ENCODE data around the gene TMEM176A.

The TMEM176A gene

GRCh38 chr7:150845421-150845861, 44.9 kb downstream of the TMEM176A start:
- no peaks in the 10 kb centered on the region for H3K36me3 Mint-ChIP-seq (ENCODE audit: low read depth)
- no peaks in the 10 kb centered on the region for H3K4me1 Mint-ChIP-seq (ENCODE audit: low read depth)
- H3K27ac Mint-ChIP-seq: no peak overlapping the region
- no peaks in the 10 kb centered on the region for H3K9me3 Mint-ChIP-seq
- no peak overlapping the region for H3K4me3 Mint-ChIP-seq
- H3K27me3 Mint-ChIP-seq (ENCODE audit: low read depth): peaks cover 9% of the 10 kb centered on the region

GRCh38 chr7:150846291-150847115, 45.9 kb downstream of the TMEM176A start:
- H3K4me1 Mint-ChIP-seq (ENCODE audit: low read depth): no peaks in the 10 kb centered on the region
- no peak overlapping the region for H3K4me3 Mint-ChIP-seq
- no peaks in the 10 kb centered on the region for H3K36me3 Mint-ChIP-seq (ENCODE audit: low read depth)
- H3K27me3 Mint-ChIP-seq (ENCODE audit: low read depth): peaks cover 17% of the 10 kb centered on the region
- H3K9me3 Mint-ChIP-seq: no peaks in the 10 kb centered on the region
- H3K27ac Mint-ChIP-seq: no peak overlapping the region

GRCh38 chr7:150847536-150847935, 47.0 kb downstream of the TMEM176A start:
- no peaks in the 10 kb centered on the region for H3K9me3 Mint-ChIP-seq
- no peak overlapping the region for H3K27ac Mint-ChIP-seq
- peaks cover 22% of the 10 kb centered on the region for H3K27me3 Mint-ChIP-seq (ENCODE audit: low read depth)
- H3K4me1 Mint-ChIP-seq (ENCODE audit: low read depth): no peaks in the 10 kb centered on the region
- no peak overlapping the region for H3K4me3 Mint-ChIP-seq
- H3K36me3 Mint-ChIP-seq (ENCODE audit: low read depth): no peaks in the 10 kb centered on the region

- H3K27me3 Mint-ChIP-seq (ENCODE audit: low read depth): peaks cover 22% of the 10 kb centered on the region
- no peaks in the 10 kb centered on the region for H3K36me3 Mint-ChIP-seq (ENCODE audit: low read depth)
- H3K9me3 Mint-ChIP-seq: no peaks in the 10 kb centered on the region
- no peak overlapping the region for H3K4me3 Mint-ChIP-seq
- no peak overlapping the region for H3K27ac Mint-ChIP-seq
- no peaks in the 10 kb centered on the region for H3K4me1 Mint-ChIP-seq (ENCODE audit: low read depth)
Observed at GRCh38 chr7:150848111-150848510, 47.5 kb downstream of the TMEM176A start.

- H3K4me3 Mint-ChIP-seq: no peak overlapping the region
- no peaks in the 10 kb centered on the region for H3K9me3 Mint-ChIP-seq
- no peaks in the 10 kb centered on the region for H3K4me1 Mint-ChIP-seq (ENCODE audit: low read depth)
- H3K27me3 Mint-ChIP-seq (ENCODE audit: low read depth): peaks cover 22% of the 10 kb centered on the region
- H3K36me3 Mint-ChIP-seq (ENCODE audit: low read depth): no peaks in the 10 kb centered on the region
- H3K27ac Mint-ChIP-seq: no peak overlapping the region
Observed at GRCh38 chr7:150848561-150849115, 48.1 kb downstream of the TMEM176A start.

GRCh38 chr7:150849204-150849775, 48.7 kb downstream of the TMEM176A start:
- Mint-ChIP-seq H3K36me3 (ENCODE audit: low read depth) (no peaks in the 10 kb centered on the region), H3K9me3 (no peaks in the 10 kb centered on the region), H3K27me3 (ENCODE audit: low read depth) (peaks cover 22% of the 10 kb centered on the region), H3K4me1 (ENCODE audit: low read depth) (no peaks in the 10 kb centered on the region), H3K27ac (no peak overlapping the region), H3K4me3 (no peak overlapping the region)

- Mint-ChIP-seq H3K27me3 (ENCODE audit: low read depth) (peaks cover 17% of the 10 kb centered on the region), H3K4me1 (ENCODE audit: low read depth) (no peaks in the 10 kb centered on the region), H3K27ac (no peak overlapping the region), H3K9me3 (no peaks in the 10 kb centered on the region), H3K4me3 (no peak overlapping the region), H3K36me3 (ENCODE audit: low read depth) (no peaks in the 10 kb centered on the region)
Observed at GRCh38 chr7:150850273-150850672, 49.7 kb downstream of the TMEM176A start.

GRCh38 chr7:150851492-150852370, 51.2 kb downstream of the TMEM176A start:
- Mint-ChIP-seq H3K27ac (no peak overlapping the region), H3K4me3 (no peak overlapping the region), H3K4me1 (ENCODE audit: low read depth) (no peaks in the 10 kb centered on the region), H3K27me3 (ENCODE audit: low read depth) (peaks cover 15% of the 10 kb centered on the region), H3K9me3 (no peaks in the 10 kb centered on the region), H3K36me3 (ENCODE audit: low read depth) (no peaks in the 10 kb centered on the region)

- Mint-ChIP-seq H3K36me3 (ENCODE audit: low read depth) (no peaks in the 10 kb centered on the region), H3K4me1 (ENCODE audit: low read depth) (no peaks in the 10 kb centered on the region), H3K9me3 (no peaks in the 10 kb centered on the region), H3K27ac (no peak within 1 kb of the TSS), H3K27me3 (ENCODE audit: low read depth) (peaks cover 15% of the 10 kb centered on the region), H3K4me3 (no peak within 1 kb of the TSS)
Observed at GRCh38 chr7:150852371-150852905, 51.9 kb downstream of the TMEM176A start, which contains the start of gene AOC1. AOC1 (plus strand) TSS chr7:150852517; CDS start chr7:150856471, 3,954 bp downstream.

GRCh38 chr7:150854066-150855000, 53.8 kb downstream of the TMEM176A start:
- Mint-ChIP-seq H3K36me3 (ENCODE audit: low read depth) (no peaks in the 10 kb centered on the region), H3K27me3 (ENCODE audit: low read depth) (peaks cover 12% of the 10 kb centered on the region), H3K9me3 (no peaks in the 10 kb centered on the region), H3K4me1 (ENCODE audit: low read depth) (no peaks in the 10 kb centered on the region), H3K27ac (no peak overlapping the region), H3K4me3 (no peak overlapping the region)

Measured in T-helper 1 cell treated with Interleukin-12 subunit alpha and Interleukin-12 subunit beta and Interleukin-4 antibody, amounts not matched to agents 30 μg/mL and 1 μg/mL, for 36 hours (primary cell).